GM12891 (cell line): Measurements from ENCODE around the gene TMEM109.

ENCODE experiments used
- POLR2A ChIP-seq: IDR thresholded peaks from 2 replicates; pipeline ENCODE4 v1.6.1; 2011; ENCODE audit warnings: low read depth, low read length, control low read depth
- POLR2AphosphoS5 ChIP-seq: IDR thresholded peaks from 2 replicates; pipeline ENCODE4 v1.6.1; 2011; ENCODE audit warnings: low read depth, low read length, control low read depth

DNA sequence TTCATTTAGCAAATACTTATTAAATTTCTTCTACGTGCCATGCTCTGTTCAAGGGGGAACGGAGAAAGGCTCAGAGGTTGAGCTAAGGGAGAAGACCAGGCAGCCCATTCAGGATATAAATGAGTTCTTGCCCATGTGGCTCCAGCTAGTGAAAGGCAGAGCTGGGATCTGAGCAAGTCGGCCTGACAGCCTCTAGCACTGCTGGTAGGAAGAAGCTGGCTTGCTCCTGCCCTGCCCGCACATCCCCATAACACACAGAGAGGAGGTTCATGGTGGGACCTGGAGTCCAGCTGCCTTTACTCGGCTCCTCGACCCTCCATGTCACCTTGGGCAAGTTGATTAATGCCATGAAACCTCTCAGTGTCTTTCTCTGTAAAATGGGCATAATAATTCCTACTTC is 36.1 kb downstream of the TMEM109 start:
- no peak for TF ChIP-seq POLR2A
- TF ChIP-seq POLR2AphosphoS5, result no peak
